Endothelial cell of umbilical vein (primary cell): Measurements from ENCODE around the gene KLF17. TPM values are rescaled to one million over a fixed set of nuclear protein-coding genes. Genes with fewer than 3 reads are reported as not detected.
"Not testable (repeated sequence)": the region's sequence is repeated elsewhere in the genome, so short reads cannot be mapped to it uniquely, and the experiment has no call there.

Experiments
- BruUV-seq: library from RNA; stranded (reverse); fragments of 400-500 nt; replicated peaks from 2 replicates; lab custom pipeline; 2021; lab: Mats Ljungman, UMichigan
- CTCF ChIA-PET: fragments of 300-600, 350-600 bp; sonication (Branson Sonifier 250); formaldehyde crosslinking; loops from one replicate; lab custom pipeline; 2021; ENCODE audit warnings: antibody characterized with exemption, inconsistent platforms; lab: Charles Lee
- POLR2A ChIA-PET: fragments of 300-600, 350-600 bp; sonication (Branson Sonifier 250); formaldehyde crosslinking; loops from one replicate; lab custom pipeline; 2021; ENCODE audit warnings: antibody characterized with exemption, inconsistent platforms; lab: Charles Lee
- DNase-seq: peaks from one replicate; pipeline ENCODE4 v3.0.0-alpha.2; 2011; ENCODE audit warnings: low read depth, low spot score
- FAIRE-seq: peaks from 2 replicates; lab custom pipeline; 2011; peaks lifted over from hg19 to GRCh38; lab: Jason Lieb, UNC
- H2AFZ ChIP-seq: 2 replicates; pipeline ENCODE4 v1.6.0; 2012; ENCODE audit warnings: low read depth, low read length, control low read depth, inconsistent platforms
- H3K27ac ChIP-seq: 2 replicates; pipeline ENCODE4 v1.5.1; 2011; ENCODE audit warnings: low read depth, mild to moderate bottlenecking, control low read depth, low read length, moderate library complexity; ENCODE audit not compliant: insufficient read depth
- H3K27me3 ChIP-seq, 2 experiments: 2 replicates each; pipeline versions ENCODE4 v1.6.0 to v1.6.1; 2011; ENCODE audit warnings: low read length in 2 of 2, mixed read lengths in 1 of 2; ENCODE audit not compliant: control insufficient read depth in 2 of 2, insufficient read depth in 2 of 2
- H3K36me3 ChIP-seq, 2 experiments: 2 replicates in 1 of 2; 3 replicates in 1 of 2; pipeline ENCODE4 v1.5.1; 2011; ENCODE audit warnings: low read length in 2 of 2, mild to moderate bottlenecking in 1 of 2, moderate library complexity in 1 of 2; ENCODE audit not compliant: control insufficient read depth in 2 of 2, insufficient read depth in 2 of 2; ENCODE audit errors: extremely low read depth in 1 of 2
- H3K4me1 ChIP-seq: 3 replicates; pipeline ENCODE4 v1.5.1; 2011; ENCODE audit warnings: mild to moderate bottlenecking, low read length; ENCODE audit not compliant: control insufficient read depth, insufficient read depth; ENCODE audit errors: extremely low read depth
- H3K4me2 ChIP-seq: 2 replicates; pipeline ENCODE4 v1.6.1; 2011; ENCODE audit warnings: low read length, control low read depth, mixed read lengths; ENCODE audit not compliant: insufficient read depth
- H3K4me3 ChIP-seq, 3 experiments: fragments of 200-600 bp in 1 of 3; sonication (generic), shearing (Covaris generic) in 1 of 3; replicated peaks in 1 of 3; 2 replicates each; pipeline ENCODE4 v1.5.1; 2011 to 2016; ENCODE audit warnings: control low read depth in 3 of 3, low read length in 3 of 3, mild to moderate bottlenecking in 2 of 3, inconsistent platforms in 1 of 3, low read depth in 1 of 3, moderate library complexity in 1 of 3; ENCODE audit not compliant: insufficient read depth in 1 of 3
- H3K79me2 ChIP-seq: 2 replicates; pipeline ENCODE4 v1.6.0; 2012; ENCODE audit warnings: low read length, inconsistent platforms; ENCODE audit not compliant: control insufficient read depth, insufficient read depth
- H3K9ac ChIP-seq: replicated peaks from 2 replicates; pipeline ENCODE3; 2011; ENCODE audit warnings: low read length, control low read depth; ENCODE audit not compliant: insufficient read depth; ENCODE audit errors: extremely low read depth
- H3K9me1 ChIP-seq: replicated peaks from 3 replicates; pipeline ENCODE4 v1.6.0; 2011; ENCODE audit warnings: mild to moderate bottlenecking, low read length; ENCODE audit not compliant: control insufficient read depth, insufficient read depth; ENCODE audit errors: extremely low read depth
- H3K9me3 ChIP-seq: replicated peaks from 2 replicates; pipeline ENCODE4 v1.5.1; 2012; ENCODE audit warnings: low read length, inconsistent platforms; ENCODE audit not compliant: control insufficient read depth, insufficient read depth
- H4K20me1 ChIP-seq: replicated peaks from 2 replicates; pipeline ENCODE3; 2011; ENCODE audit warnings: mild to moderate bottlenecking, low read length; ENCODE audit not compliant: control insufficient read depth, insufficient read depth; ENCODE audit errors: extremely low read depth
- EZH2 ChIP-seq: IDR thresholded peaks from 2 replicates; pipeline ENCODE4 v1.6.1; 2012; ENCODE audit warnings: borderline replicate concordance, low read depth, mild to moderate bottlenecking, moderate library complexity, low read length, inconsistent platforms; ENCODE audit not compliant: severe bottlenecking
- FOS ChIP-seq: IDR thresholded peaks from 2 replicates; pipeline ENCODE4 v1.6.1; 2011; ENCODE audit warnings: mild to moderate bottlenecking, low read length, moderate library complexity, borderline replicate concordance; ENCODE audit not compliant: insufficient read depth
- MYC ChIP-seq: IDR thresholded peaks from one replicate; pipeline ENCODE4 v1.6.1; 2011; ENCODE audit warnings: mild to moderate bottlenecking, low read depth, low read length
- POLR2A ChIP-seq: IDR thresholded peaks from 2 replicates; pipeline ENCODE4 v1.6.1; 2012; ENCODE audit warnings: low read depth, mild to moderate bottlenecking, control low read depth, low read length
- POLR2AphosphoS5 ChIP-seq: IDR thresholded peaks from 2 replicates; pipeline ENCODE4 v1.6.1; 2012; ENCODE audit warnings: low read depth, mild to moderate bottlenecking, control low read depth, low read length, moderate library complexity; ENCODE audit not compliant: insufficient read depth
- dilution Hi-C: fragments of 300-500 bp; cut with MboI; formaldehyde crosslinking; loops from one replicate; pipeline ENCODE4 v1.15.0; 2019; ENCODE audit warnings: low sequenced_read_pairs; ENCODE audit not compliant: extremely low pct_ligation_motif_present
- intact Hi-C: fragments of 100-400 bp; cut with micrococcal nuclease; formaldehyde crosslinking; loops from one replicate; pipeline ENCODE4 v1.10.0; 2022
- polyA plus RNA-seq, 4 experiments: library from polyadenylated mRNA; depleted of rRNA in 3 of 4; stranded (reverse) in 3 of 4; unstranded in 1 of 4; fragments of >200 nt; gene quantifications; 2 replicates each; pipeline versions ENCODE4 v1.2.1 to v1.2.3, GENCODE V29; 2011 to 2012; ENCODE audit warnings: missing spikeins in 1 of 4
- total RNA-seq: library from RNA; stranded (reverse); gene quantifications from 2 replicates; pipeline ENCODE4 v1.2.3, GENCODE V29; 2021

KLF17 gene
- total and polyA plus RNA-seq, 2 donors (not counting 3 experiments of a cell fraction or from before 2014, with no cell fraction given), result not detected

DNA sequence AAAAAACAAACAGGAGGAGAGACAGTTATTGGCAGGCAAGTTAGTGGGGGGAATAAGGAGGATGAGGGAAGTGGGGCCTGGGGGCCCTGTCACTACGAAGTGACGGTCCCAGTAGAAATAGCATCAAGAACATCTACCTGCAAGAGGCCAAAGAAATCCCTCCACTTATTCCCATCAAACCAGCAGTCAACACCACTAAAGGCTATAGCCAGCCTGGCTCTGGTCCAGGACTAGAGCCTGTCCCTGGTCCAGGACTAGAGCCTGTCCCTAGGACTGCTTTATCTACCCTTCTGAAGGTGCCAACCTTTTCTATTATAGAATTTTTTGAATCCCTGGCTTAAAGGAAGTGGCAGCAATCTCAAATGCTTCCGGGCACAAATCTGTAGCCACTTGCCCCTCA lies 19.6 kb downstream of the KLF17 start:
- Histone ChIP-seq H3K36me3 (no peaks in the 10 kb centered on the region), H3K27ac (no peak overlapping the region), H3K9me1 (no peaks in the 10 kb centered on the region), H3K9ac (no peak overlapping the region), H3K4me3 (no peak overlapping the region), H3K27me3 (peaks cover 2 to 3% of the 10 kb centered on the region in 2 experiments), H3K9me3 (no peaks in the 10 kb centered on the region), H4K20me1 (no peaks in the 10 kb centered on the region), H3K4me1 (no peaks in the 10 kb centered on the region), H2AFZ (no peak overlapping the region), H3K79me2 (no peaks in the 10 kb centered on the region), H3K4me2 (no peak overlapping the region)
- POLR2A ChIA-PET, result no interaction called here
- DNase-seq (no peak), FAIRE-seq (no peak)
- TF ChIP-seq MYC, result no peak
- TF ChIP-seq POLR2AphosphoS5, result no peak
- TF ChIP-seq EZH2, result no peak
- TF ChIP-seq POLR2A, result no peak
- TF ChIP-seq FOS, result no peak
- CTCF ChIA-PET, result no interaction called here
- intact Hi-C loops, result no loop called here
- dilution Hi-C loops, result no loop called here
- no TSS peak for BruUV-seq

GRCh38 chr1:44139565-44139964 lies 20.9 kb downstream of the KLF17 start:
- H3K27me3 ChIP-seq, dilution Hi-C loops, H3K27ac ChIP-seq, H3K79me2 ChIP-seq, H3K4me3 ChIP-seq, H3K4me2 ChIP-seq, intact Hi-C loops, BruUV-seq, CTCF ChIA-PET, H2AFZ ChIP-seq, POLR2A ChIA-PET, H3K9me3 ChIP-seq, H3K9ac ChIP-seq, H3K9me1 ChIP-seq, H3K4me1 ChIP-seq, H3K36me3 ChIP-seq, DNase-seq, FAIRE-seq, H4K20me1 ChIP-seq: not testable (repeated sequence)
